ENCODE data around the gene ITPR2.
"Not testable (repeated sequence)": the region's sequence is repeated elsewhere in the genome, so short reads cannot be mapped to it uniquely, and the experiment has no call there.

ITPR2 gene

GRCh38 chr12:26434299-26435068 is 398.5 kb downstream of the ITPR2 start:
- no peaks in the 10 kb centered on the region for H3K36me3 ChIP-seq (replicated peaks; ENCODE audit: insufficient read depth, low read length)
- no peaks in the 10 kb centered on the region for H3F3A ChIP-seq (ENCODE audit: insufficient read depth, low read length)
- H3K4me3 ChIP-seq (ENCODE audit: low read length), result no peak overlapping the region
- no peaks in the 10 kb centered on the region for H3K79me2 ChIP-seq (ENCODE audit: low read length)
- no peaks in the 10 kb centered on the region for H3K4me1 ChIP-seq (ENCODE audit: low read length)
- H3K4me2 ChIP-seq (ENCODE audit: low read depth, low read length), result no peak overlapping the region
- H3K9me3 ChIP-seq (replicated peaks; ENCODE audit: insufficient read depth, low read length), result no peaks in the 10 kb centered on the region
- H3K27me3 ChIP-seq (replicated peaks; ENCODE audit: insufficient read depth, low read length), result no peaks in the 10 kb centered on the region
- no peak overlapping the region for H3K27ac ChIP-seq (ENCODE audit: low read length)
- TF ChIP-seq EZH2 (optimal IDR thresholded peaks at IDR 0.05; ENCODE audit: low read depth, low read length) (no peak), CTCF (IDR thresholded peaks at IDR 0.05; ENCODE audit: low read length) (peak; percentile 49), EZH2phosphoT487 (IDR thresholded peaks at IDR 0.05; ENCODE audit: low read length) (no peak)
- no peak overlapping the region for H3K9ac ChIP-seq (ENCODE audit: low read length)
- H4K20me1 ChIP-seq (ENCODE audit: insufficient read depth, low read length), result no peaks in the 10 kb centered on the region
- peak; percentile 11 for DNase-seq
- no peaks in the 10 kb centered on the region for H3K9me2 ChIP-seq (replicated peaks; ENCODE audit: insufficient read depth, low read length)
- H2AFZ ChIP-seq (ENCODE audit: low read length), result no peak overlapping the region

GRCh38 chr12:26433701-26434100 is 399.3 kb downstream of the ITPR2 start:
- not testable (repeated sequence) for H3K27me3 ChIP-seq (replicated peaks; ENCODE audit: insufficient read depth, low read length); DNase-seq; H3K9me2 ChIP-seq (replicated peaks; ENCODE audit: insufficient read depth, low read length); H3K79me2 ChIP-seq (ENCODE audit: low read length); H3K4me1 ChIP-seq (ENCODE audit: low read length); H3F3A ChIP-seq (ENCODE audit: insufficient read depth, low read length); H3K4me3 ChIP-seq (ENCODE audit: low read length); H3K9me3 ChIP-seq (replicated peaks; ENCODE audit: insufficient read depth, low read length); H3K4me2 ChIP-seq (ENCODE audit: low read depth, low read length); H2AFZ ChIP-seq (ENCODE audit: low read length); H4K20me1 ChIP-seq (ENCODE audit: insufficient read depth, low read length); H3K36me3 ChIP-seq (replicated peaks; ENCODE audit: insufficient read depth, low read length); H3K9ac ChIP-seq (ENCODE audit: low read length); H3K27ac ChIP-seq (ENCODE audit: low read length)

GRCh38 chr12:26431211-26431610 is 401.8 kb downstream of the ITPR2 start:
- no peaks in the 10 kb centered on the region for H3K79me2 ChIP-seq (ENCODE audit: low read length)
- TF ChIP-seq EZH2phosphoT487 (IDR thresholded peaks at IDR 0.05; ENCODE audit: low read length), result no peak
- TF ChIP-seq EZH2 (optimal IDR thresholded peaks at IDR 0.05; ENCODE audit: low read depth, low read length), result no peak
- TF ChIP-seq CTCF (IDR thresholded peaks at IDR 0.05; ENCODE audit: low read length), result no peak
- no peaks in the 10 kb centered on the region for H3F3A ChIP-seq (ENCODE audit: insufficient read depth, low read length)
- H3K36me3 ChIP-seq (replicated peaks; ENCODE audit: insufficient read depth, low read length), result no peaks in the 10 kb centered on the region
- H2AFZ ChIP-seq (ENCODE audit: low read length), result no peak overlapping the region
- DNase-seq, result no peak
- no peaks in the 10 kb centered on the region for H3K4me1 ChIP-seq (ENCODE audit: low read length)
- no peak overlapping the region for H3K4me3 ChIP-seq (ENCODE audit: low read length)
- H4K20me1 ChIP-seq (ENCODE audit: insufficient read depth, low read length), result no peaks in the 10 kb centered on the region
- H3K4me2 ChIP-seq (ENCODE audit: low read depth, low read length), result no peak overlapping the region
- no peaks in the 10 kb centered on the region for H3K9me3 ChIP-seq (replicated peaks; ENCODE audit: insufficient read depth, low read length)
- no peak overlapping the region for H3K9ac ChIP-seq (ENCODE audit: low read length)
- H3K27ac ChIP-seq (ENCODE audit: low read length), result no peak overlapping the region
- H3K9me2 ChIP-seq (replicated peaks; ENCODE audit: insufficient read depth, low read length), result no peaks in the 10 kb centered on the region
- H3K27me3 ChIP-seq (replicated peaks; ENCODE audit: insufficient read depth, low read length), result no peaks in the 10 kb centered on the region

GRCh38 chr12:26430596-26430995 is 402.4 kb downstream of the ITPR2 start:
- not testable (repeated sequence) for H3K79me2 ChIP-seq (ENCODE audit: low read length); H3K4me3 ChIP-seq (ENCODE audit: low read length); H3K4me2 ChIP-seq (ENCODE audit: low read depth, low read length); H3K9ac ChIP-seq (ENCODE audit: low read length); H3K4me1 ChIP-seq (ENCODE audit: low read length); H3K36me3 ChIP-seq (replicated peaks; ENCODE audit: insufficient read depth, low read length); H3K9me3 ChIP-seq (replicated peaks; ENCODE audit: insufficient read depth, low read length); H3K27ac ChIP-seq (ENCODE audit: low read length); H2AFZ ChIP-seq (ENCODE audit: low read length); H3K27me3 ChIP-seq (replicated peaks; ENCODE audit: insufficient read depth, low read length); DNase-seq; H4K20me1 ChIP-seq (ENCODE audit: insufficient read depth, low read length); H3F3A ChIP-seq (ENCODE audit: insufficient read depth, low read length); H3K9me2 ChIP-seq (replicated peaks; ENCODE audit: insufficient read depth, low read length)

All from MM.1S (cell line).